Endothelial cell of umbilical vein (primary cell): ENCODE measurements around the gene NUDT16L1.

ENCODE experiments used
- CTCF ChIP-seq, 2 donors: IDR thresholded peaks; 1 replicate in 1 of 2; 2 replicates in 1 of 2; pipeline ENCODE4 v1.5.1; 2011; ENCODE audit warnings: low read length in 2 of 2, mild to moderate bottlenecking in 2 of 2, moderate library complexity in 2 of 2, control low read depth in 1 of 2, inconsistent platforms in 1 of 2, low read depth in 1 of 2; ENCODE audit not compliant: insufficient read depth in 1 of 2; ENCODE audit errors: extremely low read depth in 1 of 2
- EZH2 ChIP-seq: IDR thresholded peaks from 2 replicates; pipeline ENCODE4 v1.6.1; 2012; ENCODE audit warnings: borderline replicate concordance, low read depth, mild to moderate bottlenecking, moderate library complexity, low read length, inconsistent platforms; ENCODE audit not compliant: severe bottlenecking
- FOS ChIP-seq: IDR thresholded peaks from 2 replicates; pipeline ENCODE4 v1.6.1; 2011; ENCODE audit warnings: mild to moderate bottlenecking, low read length, moderate library complexity, borderline replicate concordance; ENCODE audit not compliant: insufficient read depth
- GATA2 ChIP-seq: IDR thresholded peaks from 2 replicates; pipeline ENCODE4 v1.7.0; 2011; ENCODE audit warnings: low read depth, mild to moderate bottlenecking, moderate library complexity, mixed read lengths, low read length; ENCODE audit not compliant: insufficient read length, insufficient read depth
- JUN ChIP-seq: IDR thresholded peaks from 2 replicates; pipeline ENCODE4 v1.6.1; 2011; ENCODE audit warnings: borderline replicate concordance, low read depth; ENCODE audit not compliant: insufficient read length, insufficient read depth
- MAX ChIP-seq: IDR thresholded peaks from 2 replicates; pipeline ENCODE4 v1.6.1; 2011; ENCODE audit not compliant: insufficient read depth, insufficient read length
- MYC ChIP-seq: IDR thresholded peaks from one replicate; pipeline ENCODE4 v1.6.1; 2011; ENCODE audit warnings: mild to moderate bottlenecking, low read depth, low read length
- POLR2A ChIP-seq: IDR thresholded peaks from 2 replicates; pipeline ENCODE4 v1.6.1; 2012; ENCODE audit warnings: low read depth, mild to moderate bottlenecking, control low read depth, low read length
- POLR2AphosphoS5 ChIP-seq: IDR thresholded peaks from 2 replicates; pipeline ENCODE4 v1.6.1; 2012; ENCODE audit warnings: low read depth, mild to moderate bottlenecking, control low read depth, low read length, moderate library complexity; ENCODE audit not compliant: insufficient read depth

DNA sequence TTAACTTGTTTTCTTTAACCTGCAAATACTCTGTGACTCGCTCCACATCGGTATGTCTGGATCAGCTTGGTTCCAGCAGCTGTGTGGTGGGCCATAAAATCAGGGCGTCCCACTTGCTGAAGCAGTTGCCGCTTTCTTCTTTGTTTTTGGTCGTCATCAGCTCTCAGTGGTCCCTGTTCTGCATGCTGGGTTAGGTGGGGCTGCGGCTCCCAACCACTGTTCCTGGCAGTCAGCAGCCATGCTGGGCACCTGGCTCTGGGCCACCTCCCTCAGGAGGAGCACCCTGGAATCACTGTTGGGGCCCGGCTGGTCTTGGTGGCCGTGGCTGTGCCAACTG is 45.8 kb upstream of the NUDT16L1 start:
- no peak for TF ChIP-seq POLR2AphosphoS5
- no peak for TF ChIP-seq CTCF (IDR thresholded peaks at IDR 0.05; ENCODE audit: extremely low read depth in 1 of 2, insufficient read depth in 1 of 2, low read depth in 1 of 2, low read length in 2 of 2)
- TF ChIP-seq POLR2A = no peak
- no peak for TF ChIP-seq EZH2
- no peak for TF ChIP-seq JUN
- TF ChIP-seq MYC = no peak
- TF ChIP-seq MAX = no peak
- no peak for TF ChIP-seq GATA2
- TF ChIP-seq FOS = no peak
